HepG2 (cell line): Measurements from ENCODE around the gene HEXIM1. TPM values are rescaled to one million over a fixed set of nuclear protein-coding genes. Genes with fewer than 3 reads are reported as not detected.

Experiments used
- GATA4 ChIP-seq: sonication (generic); IDR thresholded peaks from 2 replicates; pipeline ENCODE4 v1.6.1; 2016; ENCODE audit warnings: antibody characterized with exemption, low read depth, borderline replicate concordance
- HDAC1 ChIP-seq: sonication (generic); formaldehyde crosslinking; IDR thresholded peaks from 2 replicates; pipeline ENCODE4 v1.5.1; 2020; ENCODE audit warnings: mild to moderate bottlenecking, missing genetic modification reagents
- HNRNPLL ChIP-seq: fragments of 200-400 bp; formaldehyde crosslinking; IDR thresholded peaks from 2 replicates; pipeline ENCODE4 v1.6.1; 2017; ENCODE audit warnings: mild to moderate bottlenecking, low read depth, low read length; ENCODE audit not compliant: poor library complexity, severe bottlenecking
- KDM6A ChIP-seq: IDR thresholded peaks from 2 replicates; pipeline ENCODE4 v1.6.1; 2016; ENCODE audit warnings: low read depth
- PHF20 ChIP-seq: sonication (generic); formaldehyde crosslinking; IDR thresholded peaks from 2 replicates; pipeline ENCODE4 v1.5.0; 2020; ENCODE audit warnings: mild to moderate bottlenecking, missing genetic modification reagents
- REPIN1 ChIP-seq: sonication (generic); formaldehyde crosslinking; IDR thresholded peaks from 2 replicates; pipeline ENCODE4 v1.8.0; 2022; ENCODE audit warnings: missing genetic modification reagents, low read depth, mild to moderate bottlenecking, borderline replicate concordance
- RFX3 ChIP-seq: IDR thresholded peaks from 2 replicates; pipeline ENCODE4 v1.6.1; 2016; ENCODE audit warnings: missing biosample characterization, missing genetic modification reagents
- STAG1 ChIP-seq: sonication (generic); formaldehyde crosslinking; IDR thresholded peaks from 2 replicates; pipeline ENCODE4 v1.4.0; 2020; ENCODE audit warnings: missing genetic modification reagents
- TARDBP ChIP-seq: sonication (generic); formaldehyde crosslinking; IDR thresholded peaks from 2 replicates; pipeline ENCODE4 v1.8.0; 2022; ENCODE audit warnings: mild to moderate bottlenecking, missing genetic modification reagents
- ZC3H4 ChIP-seq: sonication (generic); formaldehyde crosslinking; IDR thresholded peaks from 2 replicates; pipeline ENCODE4 v1.4.0; 2020; ENCODE audit warnings: missing genetic modification reagents, borderline replicate concordance
- ZNF136 ChIP-seq: sonication (generic); formaldehyde crosslinking; IDR thresholded peaks from 2 replicates; pipeline ENCODE4 v1.8.1; 2022; ENCODE audit warnings: low read depth, mild to moderate bottlenecking, moderate library complexity, missing genetic modification reagents
- ZNF605 ChIP-seq: sonication (generic); formaldehyde crosslinking; IDR thresholded peaks from 2 replicates; pipeline ENCODE4 v1.8.0; 2022; ENCODE audit warnings: mild to moderate bottlenecking, missing genetic modification reagents
- ZNF660 ChIP-seq: sonication (generic); formaldehyde crosslinking; IDR thresholded peaks from 2 replicates; pipeline ENCODE4 v1.5.1; 2020; ENCODE audit warnings: mild to moderate bottlenecking, low read depth, missing genetic modification reagents, borderline replicate concordance
- polyA plus RNA-seq, 8 experiments: library from polyadenylated mRNA; depleted of rRNA in 3 of 8; stranded (reverse) in 7 of 8; unstranded in 1 of 8; fragments of >200 nt; fragmentation: Illumina TruSeq in 4 of 8; extraction: Trizol in 4 of 8; gene quantifications; 2 replicates each; pipeline versions ENCODE4 v1.2.1 to v1.2.3, GENCODE V29; 2011 to 2016; ENCODE audit warnings: low read depth in 4 of 8, missing spikeins in 1 of 8, mixed read lengths in 1 of 8; ENCODE audit not compliant: insufficient read depth in 1 of 8
- total RNA-seq, 5 experiments: library from RNA; depleted of rRNA; stranded (reverse); fragments of >200 nt; fragmentation: Illumina TruSeq; extraction: Trizol; gene quantifications; 2 replicates each; pipeline ENCODE4 v1.2.3, GENCODE V29; 2016; ENCODE audit warnings: low read depth in 1 of 5
- TF ChIP-seq, protein P1 (sequence below): IDR thresholded peaks from 2 replicates; pipeline ENCODE4 v1.6.1; 2018; ENCODE audit warnings: missing genetic modification reagents
- TF ChIP-seq, protein P2 (sequence below), 2 experiments: IDR thresholded peaks; 2 replicates each; pipeline ENCODE4 v1.6.1; 2011 to 2012; ENCODE audit warnings: low read length in 2 of 2, borderline replicate concordance in 1 of 2, low read depth in 1 of 2, mild to moderate bottlenecking in 1 of 2, moderate library complexity in 1 of 2
- TF ChIP-seq, protein P3 (sequence below): sonication (generic); formaldehyde crosslinking; conservative IDR thresholded peaks from 2 replicates; pipeline ENCODE4 v1.4.0; 2020; ENCODE audit warnings: missing genetic modification reagents
- TF ChIP-seq, protein P4 (sequence below): sonication (generic); formaldehyde crosslinking; IDR thresholded peaks from 2 replicates; pipeline ENCODE4 v1.4.0; 2020; ENCODE audit warnings: missing genetic modification reagents, mild to moderate bottlenecking, borderline replicate concordance

HEXIM1 gene
- total and polyA plus RNA-seq, 2 of the 13 experiments (the other 11 are each of a cell fraction or from before 2014, with no cell fraction given): 10.5 to 16.6 TPM

GRCh38 chr17:45171338-45172231, 23.3 kb downstream of the HEXIM1 start (continued):
- no peak for TF ChIP-seq GATA4
- peak; percentile 91 for TF ChIP-seq HDAC1 (CRISPR knock-in tag)
- peak; percentile 97 for TF ChIP-seq KDM6A (CRISPR knock-in tag)
- TF ChIP-seq ZNF660 (CRISPR knock-in tag): no peak
- TF ChIP-seq ZC3H4: peak; percentile 7
- TF ChIP-seq, protein P1, sequence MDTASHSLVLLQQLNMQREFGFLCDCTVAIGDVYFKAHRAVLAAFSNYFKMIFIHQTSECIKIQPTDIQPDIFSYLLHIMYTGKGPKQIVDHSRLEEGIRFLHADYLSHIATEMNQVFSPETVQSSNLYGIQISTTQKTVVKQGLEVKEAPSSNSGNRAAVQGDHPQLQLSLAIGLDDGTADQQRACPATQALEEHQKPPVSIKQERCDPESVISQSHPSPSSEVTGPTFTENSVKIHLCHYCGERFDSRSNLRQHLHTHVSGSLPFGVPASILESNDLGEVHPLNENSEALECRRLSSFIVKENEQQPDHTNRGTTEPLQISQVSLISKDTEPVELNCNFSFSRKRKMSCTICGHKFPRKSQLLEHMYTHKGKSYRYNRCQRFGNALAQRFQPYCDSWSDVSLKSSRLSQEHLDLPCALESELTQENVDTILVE (CRISPR knock-in tag): peak; percentile 36; the same call in 1 of the 2 replicates
- TF ChIP-seq STAG1: no peak; the same call in 1 of the 2 replicates
- TF ChIP-seq ZNF605 (CRISPR knock-in tag): peak; percentile 41; the same call in 1 of the 2 replicates
- TF ChIP-seq ZNF136 (CRISPR knock-in tag): peak; percentile 30; the same call in 1 of the 2 replicates
- TF ChIP-seq, protein P2, sequence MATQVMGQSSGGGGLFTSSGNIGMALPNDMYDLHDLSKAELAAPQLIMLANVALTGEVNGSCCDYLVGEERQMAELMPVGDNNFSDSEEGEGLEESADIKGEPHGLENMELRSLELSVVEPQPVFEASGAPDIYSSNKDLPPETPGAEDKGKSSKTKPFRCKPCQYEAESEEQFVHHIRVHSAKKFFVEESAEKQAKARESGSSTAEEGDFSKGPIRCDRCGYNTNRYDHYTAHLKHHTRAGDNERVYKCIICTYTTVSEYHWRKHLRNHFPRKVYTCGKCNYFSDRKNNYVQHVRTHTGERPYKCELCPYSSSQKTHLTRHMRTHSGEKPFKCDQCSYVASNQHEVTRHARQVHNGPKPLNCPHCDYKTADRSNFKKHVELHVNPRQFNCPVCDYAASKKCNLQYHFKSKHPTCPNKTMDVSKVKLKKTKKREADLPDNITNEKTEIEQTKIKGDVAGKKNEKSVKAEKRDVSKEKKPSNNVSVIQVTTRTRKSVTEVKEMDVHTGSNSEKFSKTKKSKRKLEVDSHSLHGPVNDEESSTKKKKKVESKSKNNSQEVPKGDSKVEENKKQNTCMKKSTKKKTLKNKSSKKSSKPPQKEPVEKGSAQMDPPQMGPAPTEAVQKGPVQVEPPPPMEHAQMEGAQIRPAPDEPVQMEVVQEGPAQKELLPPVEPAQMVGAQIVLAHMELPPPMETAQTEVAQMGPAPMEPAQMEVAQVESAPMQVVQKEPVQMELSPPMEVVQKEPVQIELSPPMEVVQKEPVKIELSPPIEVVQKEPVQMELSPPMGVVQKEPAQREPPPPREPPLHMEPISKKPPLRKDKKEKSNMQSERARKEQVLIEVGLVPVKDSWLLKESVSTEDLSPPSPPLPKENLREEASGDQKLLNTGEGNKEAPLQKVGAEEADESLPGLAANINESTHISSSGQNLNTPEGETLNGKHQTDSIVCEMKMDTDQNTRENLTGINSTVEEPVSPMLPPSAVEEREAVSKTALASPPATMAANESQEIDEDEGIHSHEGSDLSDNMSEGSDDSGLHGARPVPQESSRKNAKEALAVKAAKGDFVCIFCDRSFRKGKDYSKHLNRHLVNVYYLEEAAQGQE (IDR thresholded peaks at IDR 0.05; ENCODE audit: borderline replicate concordance in 1 of 2, low read depth in 1 of 2, low read length in 2 of 2): peak in 1 of 2 experiments; percentile 50; a peak in 1 of 4 replicates
- TF ChIP-seq PHF20 (CRISPR knock-in tag): peak; percentile 56
- TF ChIP-seq, protein P3, sequence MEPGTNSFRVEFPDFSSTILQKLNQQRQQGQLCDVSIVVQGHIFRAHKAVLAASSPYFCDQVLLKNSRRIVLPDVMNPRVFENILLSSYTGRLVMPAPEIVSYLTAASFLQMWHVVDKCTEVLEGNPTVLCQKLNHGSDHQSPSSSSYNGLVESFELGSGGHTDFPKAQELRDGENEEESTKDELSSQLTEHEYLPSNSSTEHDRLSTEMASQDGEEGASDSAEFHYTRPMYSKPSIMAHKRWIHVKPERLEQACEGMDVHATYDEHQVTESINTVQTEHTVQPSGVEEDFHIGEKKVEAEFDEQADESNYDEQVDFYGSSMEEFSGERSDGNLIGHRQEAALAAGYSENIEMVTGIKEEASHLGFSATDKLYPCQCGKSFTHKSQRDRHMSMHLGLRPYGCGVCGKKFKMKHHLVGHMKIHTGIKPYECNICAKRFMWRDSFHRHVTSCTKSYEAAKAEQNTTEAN (CRISPR knock-in tag): no peak
- TF ChIP-seq, protein P4, sequence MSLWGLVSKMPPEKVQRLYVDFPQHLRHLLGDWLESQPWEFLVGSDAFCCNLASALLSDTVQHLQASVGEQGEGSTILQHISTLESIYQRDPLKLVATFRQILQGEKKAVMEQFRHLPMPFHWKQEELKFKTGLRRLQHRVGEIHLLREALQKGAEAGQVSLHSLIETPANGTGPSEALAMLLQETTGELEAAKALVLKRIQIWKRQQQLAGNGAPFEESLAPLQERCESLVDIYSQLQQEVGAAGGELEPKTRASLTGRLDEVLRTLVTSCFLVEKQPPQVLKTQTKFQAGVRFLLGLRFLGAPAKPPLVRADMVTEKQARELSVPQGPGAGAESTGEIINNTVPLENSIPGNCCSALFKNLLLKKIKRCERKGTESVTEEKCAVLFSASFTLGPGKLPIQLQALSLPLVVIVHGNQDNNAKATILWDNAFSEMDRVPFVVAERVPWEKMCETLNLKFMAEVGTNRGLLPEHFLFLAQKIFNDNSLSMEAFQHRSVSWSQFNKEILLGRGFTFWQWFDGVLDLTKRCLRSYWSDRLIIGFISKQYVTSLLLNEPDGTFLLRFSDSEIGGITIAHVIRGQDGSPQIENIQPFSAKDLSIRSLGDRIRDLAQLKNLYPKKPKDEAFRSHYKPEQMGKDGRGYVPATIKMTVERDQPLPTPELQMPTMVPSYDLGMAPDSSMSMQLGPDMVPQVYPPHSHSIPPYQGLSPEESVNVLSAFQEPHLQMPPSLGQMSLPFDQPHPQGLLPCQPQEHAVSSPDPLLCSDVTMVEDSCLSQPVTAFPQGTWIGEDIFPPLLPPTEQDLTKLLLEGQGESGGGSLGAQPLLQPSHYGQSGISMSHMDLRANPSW (CRISPR knock-in tag): peak; percentile 88; the same call in 1 of the 2 replicates
- TF ChIP-seq TARDBP (CRISPR knock-in tag): peak; percentile 73
- TF ChIP-seq RFX3 (CRISPR knock-in tag): no peak
- peak; percentile 59; the same call in 1 of the 2 replicates for TF ChIP-seq REPIN1 (CRISPR knock-in tag)
- TF ChIP-seq HNRNPLL: peak; percentile 20
